Karpas-422 (cell line): ENCODE measurements around the gene BCL3. TPM values are rescaled to one million over a fixed set of nuclear protein-coding genes. Genes with fewer than 3 reads are reported as not detected.

ENCODE experiments used
- DNase-seq: peaks from one replicate; pipeline ENCODE4 v3.0.0-alpha.2; 2015
- H2AFZ ChIP-seq: fragments of 200-600 bp; sonication (generic); 2 replicates; pipeline ENCODE4 v1.6.1; 2014; ENCODE audit warnings: antibody characterized with exemption, low read length, mixed read lengths
- H3K27ac ChIP-seq: fragments of 200-600 bp; sonication (generic); 2 replicates; pipeline ENCODE4 v1.5.1; 2014; ENCODE audit warnings: mild to moderate bottlenecking, low read length, moderate library complexity
- H3K27me3 ChIP-seq: fragments of 200-600 bp; sonication (generic); 2 replicates; pipeline ENCODE4 v1.6.1; 2014; ENCODE audit warnings: low read length, mixed read lengths
- H3K36me3 ChIP-seq: fragments of 200-600 bp; sonication (generic); 2 replicates; pipeline ENCODE4 v1.6.1; 2014; ENCODE audit warnings: low read length, mixed read lengths; ENCODE audit not compliant: insufficient read depth
- H3K4me1 ChIP-seq: fragments of 200-600 bp; sonication (generic); 2 replicates; pipeline ENCODE4 v1.6.1; 2014; ENCODE audit warnings: mild to moderate bottlenecking, low read length, mixed read lengths
- H3K4me2 ChIP-seq: fragments of 200-600 bp; sonication (generic); 2 replicates; pipeline ENCODE4 v1.6.1; 2014; ENCODE audit warnings: low read length, low read depth, mild to moderate bottlenecking; ENCODE audit not compliant: poor library complexity, severe bottlenecking
- H3K4me3 ChIP-seq: fragments of 200-600 bp; sonication (generic); 2 replicates; pipeline ENCODE4 v1.5.1; 2014; ENCODE audit warnings: mild to moderate bottlenecking, antibody characterized with exemption, low read length, mixed read lengths
- H3K79me2 ChIP-seq: fragments of 200-600 bp; sonication (generic); 2 replicates; pipeline ENCODE4 v1.6.1; 2014; ENCODE audit warnings: mild to moderate bottlenecking, low read length, mixed read lengths
- H3K9ac ChIP-seq: fragments of 200-600 bp; sonication (generic); 2 replicates; pipeline ENCODE4 v1.6.0; 2014; ENCODE audit warnings: low read length
- H3K9me2 ChIP-seq: fragments of 200-600 bp; sonication (generic), shearing (Covaris generic); replicated peaks from 2 replicates; pipeline ENCODE4 v1.6.0; 2014; ENCODE audit warnings: mild to moderate bottlenecking, low read length, moderate library complexity; ENCODE audit not compliant: insufficient read depth
- H3K9me3 ChIP-seq: fragments of 300-700, 200-600 bp; sonication (generic); 2 replicates; pipeline ENCODE4 v1.6.1; 2014; ENCODE audit warnings: low read length, mixed read lengths
- H4K20me1 ChIP-seq: fragments of 200-600 bp; sonication (generic); 2 replicates; pipeline ENCODE4 v1.6.1; 2014; ENCODE audit warnings: mild to moderate bottlenecking, antibody characterized with exemption, low read length, low read depth; ENCODE audit not compliant: insufficient read depth
- total RNA-seq: library from RNA; depleted of rRNA; stranded (reverse); fragments of >200 nt; shearing (Covaris generic); gene quantifications from 2 replicates; pipeline ENCODE4 v1.2.3, GENCODE V29; 2014; ENCODE audit warnings: low replicate concordance

The BCL3 gene
- total RNA-seq, 1 experiment from 2014 or later, result not detected

- no peaks in the 10 kb centered on the region for H3K9me3 ChIP-seq
- H3K79me2 ChIP-seq, result no peaks in the 10 kb centered on the region
- DNase-seq, result no peak
- H2AFZ ChIP-seq, result no peak overlapping the region
- no peaks in the 10 kb centered on the region for H3K27me3 ChIP-seq
- H3K27ac ChIP-seq, result no peak overlapping the region
- H4K20me1 ChIP-seq, result no peaks in the 10 kb centered on the region
- H3K36me3 ChIP-seq, result no peaks in the 10 kb centered on the region
- peaks cover 22% of the 10 kb centered on the region for H3K4me1 ChIP-seq
- H3K4me3 ChIP-seq, result no peak overlapping the region
- H3K9me2 ChIP-seq, result no peaks in the 10 kb centered on the region
- no peak overlapping the region for H3K9ac ChIP-seq
- no peak overlapping the region for H3K4me2 ChIP-seq
These were observed 7.6 kb downstream of the BCL3 start for GRCh38 chr19:44756089-44756562.

GRCh38 chr19:44757057-44757734, 8.7 kb downstream of the BCL3 start:
- H3K9me2 ChIP-seq, result no peaks in the 10 kb centered on the region
- H3K36me3 ChIP-seq, result no peaks in the 10 kb centered on the region

GRCh38 chr19:44757735-44758505, 9.4 kb downstream of the BCL3 start:
- H3K36me3 ChIP-seq, result no peaks in the 10 kb centered on the region
- H3K9me2 ChIP-seq, result no peaks in the 10 kb centered on the region
- peaks cover 22% of the 10 kb centered on the region for H3K4me1 ChIP-seq
- H3K79me2 ChIP-seq, result no peaks in the 10 kb centered on the region
- no peak overlapping the region for H3K4me2 ChIP-seq
- H2AFZ ChIP-seq, result no peak overlapping the region
- H3K27me3 ChIP-seq, result no peaks in the 10 kb centered on the region
- no peak overlapping the region for H3K27ac ChIP-seq
- H3K9ac ChIP-seq, result no peak overlapping the region
- H3K4me3 ChIP-seq, result no peak overlapping the region
- no peaks in the 10 kb centered on the region for H4K20me1 ChIP-seq
- no peaks in the 10 kb centered on the region for H3K9me3 ChIP-seq
- DNase-seq, result no peak

More at GRCh38 chr19:44757057-44757734, 8.7 kb downstream of the BCL3 start:
- Histone ChIP-seq H3K4me1 (peaks cover 22% of the 10 kb centered on the region), H4K20me1 (no peaks in the 10 kb centered on the region), H3K9me3 (no peaks in the 10 kb centered on the region), H3K27ac (no peak overlapping the region), H2AFZ (no peak overlapping the region), H3K4me2 (no peak overlapping the region), H3K79me2 (no peaks in the 10 kb centered on the region), H3K9ac (no peak overlapping the region), H3K27me3 (no peaks in the 10 kb centered on the region), H3K4me3 (no peak overlapping the region)
- DNase-seq, result no peak

- Histone ChIP-seq H4K20me1 (no peaks in the 10 kb centered on the region), H3K9ac (no peak overlapping the region), H3K4me2 (no peak overlapping the region), H3K27ac (no peak overlapping the region), H3K9me2 (no peaks in the 10 kb centered on the region), H3K4me3 (no peak overlapping the region), H3K36me3 (no peaks in the 10 kb centered on the region), H3K27me3 (no peaks in the 10 kb centered on the region), H3K4me1 (peaks cover 15% of the 10 kb centered on the region), H3K79me2 (no peaks in the 10 kb centered on the region), H2AFZ (no peak overlapping the region), H3K9me3 (no peaks in the 10 kb centered on the region)
- no peak for DNase-seq
These were observed 10.1 kb downstream of the BCL3 start for GRCh38 chr19:44758596-44758995.

- no peak for DNase-seq
- H4K20me1 ChIP-seq, result no peaks in the 10 kb centered on the region
- no peak overlapping the region for H2AFZ ChIP-seq
- no peaks in the 10 kb centered on the region for H3K79me2 ChIP-seq
- no peaks in the 10 kb centered on the region for H3K36me3 ChIP-seq
- H3K9ac ChIP-seq, result no peak overlapping the region
- peaks cover 10% of the 10 kb centered on the region for H3K4me1 ChIP-seq
- no peaks in the 10 kb centered on the region for H3K9me2 ChIP-seq
- no peaks in the 10 kb centered on the region for H3K9me3 ChIP-seq
- H3K4me2 ChIP-seq, result no peak overlapping the region
- H3K27me3 ChIP-seq, result no peaks in the 10 kb centered on the region
- no peak overlapping the region for H3K4me3 ChIP-seq
- H3K27ac ChIP-seq, result no peak overlapping the region
These were observed 10.7 kb downstream of the BCL3 start for GRCh38 chr19:44759083-44759804.

GRCh38 chr19:44762038-44762437, 13.5 kb downstream of the BCL3 start:
- H3K9me2 ChIP-seq, result no peaks in the 10 kb centered on the region
- H3K36me3 ChIP-seq, result no peaks in the 10 kb centered on the region
- no peak overlapping the region for H3K4me2 ChIP-seq
- no peaks in the 10 kb centered on the region for H4K20me1 ChIP-seq
- no peaks in the 10 kb centered on the region for H3K9me3 ChIP-seq
- no peak overlapping the region for H3K27ac ChIP-seq
- no peak overlapping the region for H2AFZ ChIP-seq
- H3K27me3 ChIP-seq, result no peaks in the 10 kb centered on the region
- no peak overlapping the region for H3K9ac ChIP-seq
- no peaks in the 10 kb centered on the region for H3K4me1 ChIP-seq
- no peak overlapping the region for H3K4me3 ChIP-seq
- no peak for DNase-seq
- H3K79me2 ChIP-seq, result no peaks in the 10 kb centered on the region

GRCh38 chr19:44765033-44765948, 16.8 kb downstream of the BCL3 start:
- no peak overlapping the region for H3K4me2 ChIP-seq

More at GRCh38 chr19:44765033-44765948, 16.8 kb downstream of the BCL3 start:
- Histone ChIP-seq H3K4me3 (no peak overlapping the region), H2AFZ (no peak overlapping the region), H3K27ac (no peak overlapping the region), H3K79me2 (no peaks in the 10 kb centered on the region), H3K36me3 (no peaks in the 10 kb centered on the region), H4K20me1 (no peaks in the 10 kb centered on the region), H3K9me2 (no peaks in the 10 kb centered on the region), H3K9ac (no peak overlapping the region), H3K4me1 (no peaks in the 10 kb centered on the region), H3K9me3 (no peaks in the 10 kb centered on the region), H3K27me3 (no peaks in the 10 kb centered on the region)
- DNase-seq, result no peak
